ENCODE data around the gene HS3ST5. TPM values are rescaled to one million over a fixed set of nuclear protein-coding genes. Genes with fewer than 3 reads are reported as not detected.

Gene HS3ST5
- total and polyA plus RNA-seq, 2 experiments from 2014 or later, result not detected

DNA sequence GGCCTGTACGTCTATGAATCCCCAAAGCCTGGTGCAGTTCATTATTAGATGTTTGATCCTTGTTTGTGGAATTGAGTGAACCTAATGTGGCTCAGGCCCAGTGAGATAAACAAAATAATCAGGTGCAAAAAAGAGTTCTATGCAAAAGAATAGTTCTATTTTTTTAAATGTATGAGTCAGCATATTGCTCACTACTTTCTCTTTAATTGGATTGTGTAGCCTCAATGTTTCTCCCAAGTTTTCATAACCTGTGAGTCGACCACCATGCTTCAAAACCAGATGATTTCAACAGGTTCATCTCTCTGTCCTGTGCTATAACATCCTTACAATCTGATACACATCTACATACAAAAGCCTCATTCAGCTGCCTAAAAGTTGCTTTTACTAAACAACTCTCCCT is 255.3 kb downstream of the HS3ST5 start:
- WGBS, 2 experiments (ENCODE audit: low coverage in 1 of 2, low lambda C conversion rate in 2 of 2, missing lambda C conversion rate in 2 of 2), result 29 to 31% methylated on average over 2 of the region's 2 CpGs
- H3K4me2 ChIP-seq (ENCODE audit: unreplicated experiment), result no peak overlapping the region
- peak; percentile 24 for DNase-seq

DNA sequence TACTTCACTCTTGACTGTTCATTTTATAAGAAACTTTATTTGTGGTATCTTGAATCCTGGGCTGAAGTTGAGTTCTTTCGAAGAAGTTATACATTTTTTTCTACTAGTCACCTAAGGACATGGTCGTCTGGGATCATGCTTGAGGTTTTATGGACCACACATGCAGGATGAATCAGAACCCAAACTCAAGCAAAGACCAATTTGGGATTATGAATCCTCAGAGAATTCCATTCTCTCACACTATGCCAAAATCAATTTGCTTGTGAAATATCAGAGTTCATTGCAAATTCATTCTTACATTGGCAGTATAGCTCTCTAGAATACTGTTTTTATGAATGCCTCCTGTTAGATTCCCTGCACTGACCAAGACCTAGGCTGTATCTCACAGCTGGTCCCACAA is 257.6 kb downstream of the HS3ST5 start:
- Histone ChIP-seq H3F3A (ENCODE audit: insufficient read depth) (no peaks in the 10 kb centered on the region), H3K9me2 (ENCODE audit: insufficient read depth) (no peaks in the 10 kb centered on the region), H4K20me1 (ENCODE audit: insufficient read depth) (no peaks in the 10 kb centered on the region), H3K79me2 (ENCODE audit: insufficient read depth) (no peaks in the 10 kb centered on the region), H3K9me3 (ENCODE audit: low read depth) (no peaks in the 10 kb centered on the region), H3K4me1 (ENCODE audit: insufficient read depth) (peaks cover 7% of the 10 kb centered on the region; the same call in 1 of the 2 replicates), H2AFZ (no peak overlapping the region), H3K4me3 (no peak overlapping the region), H3K9ac (no peak overlapping the region), H3K36me3 (ENCODE audit: low read depth) (no peaks in the 10 kb centered on the region), H3K27ac (no peak overlapping the region), H3K27me3 (replicated peaks; ENCODE audit: insufficient read depth) (no peaks in the 10 kb centered on the region), H3K4me2 (ENCODE audit: unreplicated experiment) (no peak overlapping the region)
- TF ChIP-seq EZH2 (IDR thresholded peaks at IDR 0.05; ENCODE audit: insufficient read depth, poor library complexity, severe bottlenecking), result no peak
- 30 to 41% methylated on average over 2 of the region's 2 CpGs for WGBS, 2 experiments (ENCODE audit: low coverage in 1 of 2, low lambda C conversion rate in 2 of 2, missing lambda C conversion rate in 2 of 2)
- in situ Hi-C loops (cut with MboI), result no loop called here
- DNase-seq, result peak; percentile 61

More for the DNA sequence above, 255.3 kb downstream of the HS3ST5 start:
- H2AFZ ChIP-seq, result no peak overlapping the region
- no peaks in the 10 kb centered on the region for H3K9me2 ChIP-seq (ENCODE audit: insufficient read depth)
- H3K27me3 ChIP-seq (replicated peaks; ENCODE audit: insufficient read depth), result no peaks in the 10 kb centered on the region
- H3K79me2 ChIP-seq (ENCODE audit: insufficient read depth), result no peaks in the 10 kb centered on the region
- peaks cover 14% of the 10 kb centered on the region; the same call in 1 of the 2 replicates for H3K4me1 ChIP-seq (ENCODE audit: insufficient read depth)
- no peaks in the 10 kb centered on the region for H3K9me3 ChIP-seq (ENCODE audit: low read depth)
- no peak overlapping the region for H3K9ac ChIP-seq
- no peak for TF ChIP-seq EZH2phosphoT487 (IDR thresholded peaks at IDR 0.05; ENCODE audit: insufficient read depth, low read depth)
- TF ChIP-seq EZH2 (IDR thresholded peaks at IDR 0.05; ENCODE audit: insufficient read depth, poor library complexity, severe bottlenecking), result no peak
- no peaks in the 10 kb centered on the region for H4K20me1 ChIP-seq (ENCODE audit: insufficient read depth)
- in situ Hi-C loops (cut with MboI), result no loop called here
- H3K27ac ChIP-seq, result no peak overlapping the region
- no peaks in the 10 kb centered on the region for H3F3A ChIP-seq (ENCODE audit: insufficient read depth)
- H3K36me3 ChIP-seq (ENCODE audit: low read depth), result no peaks in the 10 kb centered on the region
- H3K4me3 ChIP-seq, result no peak overlapping the region

DNA sequence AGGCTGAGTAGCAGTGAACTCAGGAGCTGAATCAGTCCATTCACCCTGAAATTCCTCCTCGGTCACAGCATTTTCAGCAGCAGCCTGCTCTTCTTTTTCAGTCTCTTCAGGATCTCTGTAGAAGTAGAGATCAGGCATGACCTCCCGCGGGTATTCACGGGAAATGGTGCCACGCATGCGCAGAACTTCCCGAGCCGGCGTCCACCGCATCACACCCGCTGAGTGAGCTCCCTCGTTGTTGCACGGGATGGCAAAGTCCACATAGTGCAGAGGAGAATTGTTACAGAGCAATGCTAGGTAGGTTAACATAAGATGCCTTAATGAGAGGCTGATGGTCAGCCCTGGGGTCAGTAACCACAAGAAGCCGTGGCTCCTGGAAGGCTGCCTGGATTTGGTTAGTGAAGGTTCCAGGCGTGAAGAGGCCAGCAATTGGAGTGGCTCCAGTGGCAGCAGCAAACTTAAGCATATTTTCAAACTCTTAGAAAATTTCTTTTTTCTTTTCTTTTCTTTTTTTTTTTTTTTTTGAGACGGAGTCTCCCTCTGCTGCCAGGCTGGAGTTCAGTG is 258.4 kb downstream of the HS3ST5 start:
- no peaks in the 10 kb centered on the region for H3K36me3 ChIP-seq (ENCODE audit: low read depth)
- no peaks in the 10 kb centered on the region for H3K9me3 ChIP-seq (ENCODE audit: low read depth)
- H3K4me1 ChIP-seq (ENCODE audit: insufficient read depth), result peaks cover 7% of the 10 kb centered on the region; the same call in 1 of the 2 replicates
- no peaks in the 10 kb centered on the region for H3K9me2 ChIP-seq (ENCODE audit: insufficient read depth)
- no peak for DNase-seq
- no peaks in the 10 kb centered on the region for H4K20me1 ChIP-seq (ENCODE audit: insufficient read depth)
- 78 to 81% methylated on average over 15 to 16 of the region's 16 CpGs for WGBS, 2 experiments (ENCODE audit: low coverage in 1 of 2, low lambda C conversion rate in 2 of 2, missing lambda C conversion rate in 2 of 2)
- in situ Hi-C loops (cut with MboI), result no loop called here
- TF ChIP-seq EZH2phosphoT487 (IDR thresholded peaks at IDR 0.05; ENCODE audit: insufficient read depth, low read depth) (no peak), EZH2 (IDR thresholded peaks at IDR 0.05; ENCODE audit: insufficient read depth, poor library complexity, severe bottlenecking) (no peak)
- no peak overlapping the region for H3K27ac ChIP-seq
- no peaks in the 10 kb centered on the region for H3K79me2 ChIP-seq (ENCODE audit: insufficient read depth)
- H2AFZ ChIP-seq, result no peak overlapping the region
- no peak overlapping the region for H3K9ac ChIP-seq
- no peak overlapping the region for H3K4me3 ChIP-seq
- H3K4me2 ChIP-seq (ENCODE audit: unreplicated experiment), result no peak overlapping the region
- no peaks in the 10 kb centered on the region for H3K27me3 ChIP-seq (replicated peaks; ENCODE audit: insufficient read depth)
- H3F3A ChIP-seq (ENCODE audit: insufficient read depth), result no peaks in the 10 kb centered on the region

DNA sequence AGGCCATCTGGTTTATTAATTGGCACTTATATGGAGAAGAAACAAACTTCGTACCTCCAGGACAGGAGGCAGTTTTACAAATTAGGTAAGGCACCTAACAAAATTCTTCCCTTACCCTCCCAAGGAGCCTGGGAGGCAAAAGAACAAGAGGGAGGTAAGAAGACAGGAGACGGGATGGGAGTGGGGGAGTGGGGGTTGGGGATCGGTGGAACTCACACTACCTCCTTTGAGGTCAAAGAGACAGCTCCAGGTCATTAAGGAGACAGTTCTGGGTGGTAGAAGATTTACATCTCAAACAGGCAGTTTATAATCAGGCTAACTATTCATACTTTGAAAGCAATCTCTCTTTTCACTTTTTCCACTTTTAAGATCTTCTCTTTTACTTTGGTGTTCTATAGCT is 259.6 kb downstream of the HS3ST5 start:
- Histone ChIP-seq H3K27ac (no peak overlapping the region), H3K79me2 (ENCODE audit: insufficient read depth) (no peaks in the 10 kb centered on the region), H2AFZ (no peak overlapping the region), H4K20me1 (ENCODE audit: insufficient read depth) (no peaks in the 10 kb centered on the region), H3K4me3 (no peak overlapping the region), H3K4me2 (ENCODE audit: unreplicated experiment) (no peak overlapping the region), H3K36me3 (ENCODE audit: low read depth) (no peaks in the 10 kb centered on the region), H3K4me1 (ENCODE audit: insufficient read depth) (peaks cover 7% of the 10 kb centered on the region; the same call in 1 of the 2 replicates), H3K27me3 (replicated peaks; ENCODE audit: insufficient read depth) (no peaks in the 10 kb centered on the region), H3K9me2 (ENCODE audit: insufficient read depth) (no peaks in the 10 kb centered on the region), H3F3A (ENCODE audit: insufficient read depth) (no peaks in the 10 kb centered on the region), H3K9me3 (ENCODE audit: low read depth) (no peaks in the 10 kb centered on the region), H3K9ac (no peak overlapping the region)
- 55 to 64% methylated on average over 3 of the region's 3 CpGs for WGBS, 2 experiments (ENCODE audit: low coverage in 1 of 2, low lambda C conversion rate in 2 of 2, missing lambda C conversion rate in 2 of 2)
- in situ Hi-C loops (cut with MboI), result no loop called here
- TF ChIP-seq EZH2phosphoT487 (IDR thresholded peaks at IDR 0.05; ENCODE audit: insufficient read depth, low read depth), result no peak
- TF ChIP-seq EZH2 (IDR thresholded peaks at IDR 0.05; ENCODE audit: insufficient read depth, poor library complexity, severe bottlenecking), result no peak
- DNase-seq, result no peak

All from GM23248 (cell line).